ENCODE measurements around the gene SLC1A7. TPM values are rescaled to one million over a fixed set of nuclear protein-coding genes. Genes with fewer than 3 reads are reported as not detected.
A peak's percentile ranks its signal among the peaks of the same experiment; 100 is the strongest.

The SLC1A7 gene
- total and polyA plus RNA-seq, 3 donors from 2014 or later = 0.32 to 1.2 (median 0.47) TPM

GRCh38 chr1:53117836-53118235 is 24.6 kb downstream of the SLC1A7 start:
- H3K27me3 ChIP-seq = no peaks in the 10 kb centered on the region
- H3K4me1 ChIP-seq = peaks cover 34% of the 10 kb centered on the region
- no peaks in the 10 kb centered on the region for H3K36me3 ChIP-seq (ENCODE audit: low read depth, missing control alignments)
- intact Hi-C loops (cut with DNase I; ENCODE audit: low total_unique reads) = no loop called here
- TF ChIP-seq, protein P1, sequence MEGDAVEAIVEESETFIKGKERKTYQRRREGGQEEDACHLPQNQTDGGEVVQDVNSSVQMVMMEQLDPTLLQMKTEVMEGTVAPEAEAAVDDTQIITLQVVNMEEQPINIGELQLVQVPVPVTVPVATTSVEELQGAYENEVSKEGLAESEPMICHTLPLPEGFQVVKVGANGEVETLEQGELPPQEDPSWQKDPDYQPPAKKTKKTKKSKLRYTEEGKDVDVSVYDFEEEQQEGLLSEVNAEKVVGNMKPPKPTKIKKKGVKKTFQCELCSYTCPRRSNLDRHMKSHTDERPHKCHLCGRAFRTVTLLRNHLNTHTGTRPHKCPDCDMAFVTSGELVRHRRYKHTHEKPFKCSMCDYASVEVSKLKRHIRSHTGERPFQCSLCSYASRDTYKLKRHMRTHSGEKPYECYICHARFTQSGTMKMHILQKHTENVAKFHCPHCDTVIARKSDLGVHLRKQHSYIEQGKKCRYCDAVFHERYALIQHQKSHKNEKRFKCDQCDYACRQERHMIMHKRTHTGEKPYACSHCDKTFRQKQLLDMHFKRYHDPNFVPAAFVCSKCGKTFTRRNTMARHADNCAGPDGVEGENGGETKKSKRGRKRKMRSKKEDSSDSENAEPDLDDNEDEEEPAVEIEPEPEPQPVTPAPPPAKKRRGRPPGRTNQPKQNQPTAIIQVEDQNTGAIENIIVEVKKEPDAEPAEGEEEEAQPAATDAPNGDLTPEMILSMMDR (IDR thresholded peaks at IDR 0.05) = no peak
- no peak for TF ChIP-seq POLR2A (IDR thresholded peaks at IDR 0.05)
- no peak for DNase-seq
- H3K27ac ChIP-seq = no peak overlapping the region
- H3K9me3 ChIP-seq = no peaks in the 10 kb centered on the region
- no peak overlapping the region for H3K4me3 ChIP-seq
- 77 to 79% methylated on average over 9 of the region's 9 CpGs for WGBS, 2 donors

DNA sequence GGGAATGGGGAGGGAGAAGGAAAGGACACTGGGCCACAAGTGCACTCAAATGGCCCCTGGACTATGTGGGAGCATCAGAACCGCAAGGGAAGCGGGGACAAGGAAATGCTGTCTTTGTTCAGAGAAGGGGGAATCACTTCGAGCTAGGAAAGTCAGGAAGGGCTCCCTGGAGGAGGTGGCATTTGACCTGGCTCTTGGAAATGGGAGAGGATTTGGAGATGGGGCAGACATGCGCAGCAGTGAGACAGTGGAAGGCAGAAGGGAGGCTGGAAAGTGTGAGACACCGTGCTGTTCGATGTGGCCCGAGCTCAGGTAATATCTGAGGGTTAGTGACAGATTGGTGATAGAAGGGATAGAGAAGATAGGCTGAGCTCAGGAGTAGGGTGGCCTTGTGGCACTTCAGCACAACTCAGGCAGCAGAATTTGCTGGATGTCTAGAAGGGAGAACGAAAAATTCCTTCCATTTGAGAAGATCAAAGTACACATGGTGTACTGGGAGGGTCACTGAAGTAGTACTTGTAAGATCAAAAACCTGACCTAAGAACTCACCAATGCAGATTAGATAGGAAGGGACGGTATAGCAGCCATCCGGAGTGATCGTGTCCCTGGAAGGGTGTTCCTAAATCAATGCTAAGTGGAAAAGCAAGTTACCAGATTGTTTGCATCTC is 25.4 kb downstream of the SLC1A7 start:
- DNase-seq = no peak
- 79% methylated on average over 11 of the region's 11 CpGs for WGBS, 2 donors

GRCh38 chr1:53116307-53116810 is 26.1 kb downstream of the SLC1A7 start:
- no peaks in the 10 kb centered on the region for H3K27me3 ChIP-seq
- H3K4me1 ChIP-seq = peaks cover 20% of the 10 kb centered on the region
- H3K27ac ChIP-seq = peak overlapping the region in 1 of 2 donors; percentile 68
- no peaks in the 10 kb centered on the region for H3K9me3 ChIP-seq
- no peak for DNase-seq
- intact Hi-C loops (cut with DNase I; ENCODE audit: low total_unique reads) = no loop called here
- 63 to 75% methylated on average over 7 to 9 of the region's 9 CpGs for WGBS, 2 donors
- H3K4me3 ChIP-seq = no peak overlapping the region
- no peaks in the 10 kb centered on the region for H3K36me3 ChIP-seq (ENCODE audit: low read depth, missing control alignments)
- TF ChIP-seq POLR2A (IDR thresholded peaks at IDR 0.05) = no peak
- TF ChIP-seq, protein P1 (IDR thresholded peaks at IDR 0.05) = no peak

More for the DNA sequence above, 25.4 kb downstream of the SLC1A7 start:
- no peaks in the 10 kb centered on the region for H3K27me3 ChIP-seq
- H3K4me1 ChIP-seq = peaks cover 26% of the 10 kb centered on the region
- H3K9me3 ChIP-seq = no peaks in the 10 kb centered on the region
- peak overlapping the region in 1 of 2 donors; percentile 68 for H3K27ac ChIP-seq
- no peaks in the 10 kb centered on the region for H3K36me3 ChIP-seq (ENCODE audit: low read depth, missing control alignments)
- intact Hi-C loops (cut with DNase I; ENCODE audit: low total_unique reads) = no loop called here
- no peak for TF ChIP-seq POLR2A (IDR thresholded peaks at IDR 0.05)
- TF ChIP-seq, protein P1 (IDR thresholded peaks at IDR 0.05) = no peak
- H3K4me3 ChIP-seq = no peak overlapping the region

GRCh38 chr1:53115403-53116306 is 26.8 kb downstream of the SLC1A7 start:
- intact Hi-C loops (cut with DNase I; ENCODE audit: low total_unique reads) = no loop called here
- 52 to 72% methylated on average over 8 to 19 of the region's 20 CpGs for WGBS, 2 donors
- TF ChIP-seq, protein P1 (IDR thresholded peaks at IDR 0.05) = no peak
- TF ChIP-seq POLR2A (IDR thresholded peaks at IDR 0.05) = no peak
- H3K4me1 ChIP-seq = peaks cover 25% of the 10 kb centered on the region
- H3K36me3 ChIP-seq (ENCODE audit: low read depth, missing control alignments) = no peaks in the 10 kb centered on the region
- peak overlapping the region; percentile 19 to 68 for H3K27ac ChIP-seq
- H3K4me3 ChIP-seq = no peak overlapping the region
- peak; percentile 79 for DNase-seq
- H3K27me3 ChIP-seq = no peaks in the 10 kb centered on the region
- no peaks in the 10 kb centered on the region for H3K9me3 ChIP-seq

Data from testis (tissue), 3 donors.